ENCODE data around the gene LGI4. TPM values are rescaled to one million over a fixed set of nuclear protein-coding genes. Genes with fewer than 3 reads are reported as not detected.

The LGI4 gene
- total and polyA plus RNA-seq, 4 donors: 0.18 to 1.5 (median 1.1) TPM

DNA sequence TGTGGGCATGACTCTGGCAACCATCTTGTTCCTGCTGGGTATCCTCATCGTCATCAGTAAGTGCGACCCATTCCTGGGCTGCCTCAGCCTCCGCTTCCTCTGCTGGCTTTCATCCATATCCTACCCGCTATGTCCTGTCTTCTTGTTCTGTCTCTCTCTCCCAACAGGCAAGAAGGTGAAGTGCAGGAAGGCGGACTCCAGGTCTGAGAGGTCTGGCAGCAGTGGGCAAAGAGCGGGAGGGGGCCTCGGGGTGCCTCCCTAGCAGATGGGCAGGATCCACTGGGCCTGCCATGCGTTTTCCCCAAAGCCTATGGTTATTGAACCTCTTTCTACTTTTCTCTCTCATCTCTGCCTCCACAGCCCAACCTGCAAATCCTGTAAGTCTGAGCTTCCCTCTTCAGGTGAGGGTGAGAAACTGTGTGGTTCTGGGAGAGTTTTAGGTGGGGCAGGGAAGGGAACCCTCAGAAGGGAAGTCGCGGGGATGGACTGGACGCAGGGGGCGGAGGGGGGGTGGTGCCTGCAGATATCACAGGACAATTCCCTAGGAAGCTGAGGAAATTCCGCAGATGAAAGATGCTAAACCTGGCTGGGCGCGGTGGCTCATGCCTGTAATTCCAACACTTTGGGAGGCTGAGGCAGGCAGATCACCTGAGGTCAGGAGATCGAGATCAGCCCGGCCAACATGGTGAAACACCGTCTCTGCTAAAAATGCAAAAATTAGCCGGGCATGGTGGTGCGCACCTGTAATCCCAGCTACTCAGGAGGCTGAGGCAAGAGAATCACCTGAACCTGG, 16.6 kb upstream of the LGI4 start:
- no peak overlapping the region for H3K9ac ChIP-seq (ENCODE audit: low read depth in 1 of 2, low read length in 2 of 2)
- no peak overlapping the region for H3K27ac ChIP-seq (ENCODE audit: low read depth in 1 of 2, low read length in 2 of 2)
- TF ChIP-seq MAX (IDR thresholded peaks at IDR 0.05) (no peak), ZBTB33 (IDR thresholded peaks at IDR 0.05) (no peak), HNF4G (IDR thresholded peaks at IDR 0.05) (no peak), RAD21 (IDR thresholded peaks at IDR 0.05) (no peak), FOXA2 (IDR thresholded peaks at IDR 0.05) (no peak), HNF4A (conservative IDR thresholded peaks at IDR 0.05) (no peak), FOXA1 (IDR thresholded peaks at IDR 0.05) (no peak), CTCF (IDR thresholded peaks at IDR 0.05; ENCODE audit: low read depth, low read length, missing input control) (no peak), EGR1 (IDR thresholded peaks at IDR 0.05; ENCODE audit: low read depth in 2 of 2) (no peak), GABPA (IDR thresholded peaks at IDR 0.05 in 1 of 2, conservative IDR thresholded peaks at IDR 0.05 in 1 of 2) (no peak), SP1 (IDR thresholded peaks at IDR 0.05) (no peak), NR2F2 (IDR thresholded peaks at IDR 0.05) (no peak), JUND (IDR thresholded peaks at IDR 0.05) (no peak), RXRA (IDR thresholded peaks at IDR 0.05) (no peak), REST (IDR thresholded peaks at IDR 0.05) (no peak), YY1 (IDR thresholded peaks at IDR 0.05) (no peak), TAF1 (conservative IDR thresholded peaks at IDR 0.05) (no peak)
- TF ChIP-seq, protein P1, sequence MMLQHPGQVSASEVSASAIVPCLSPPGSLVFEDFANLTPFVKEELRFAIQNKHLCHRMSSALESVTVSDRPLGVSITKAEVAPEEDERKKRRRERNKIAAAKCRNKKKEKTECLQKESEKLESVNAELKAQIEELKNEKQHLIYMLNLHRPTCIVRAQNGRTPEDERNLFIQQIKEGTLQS (IDR thresholded peaks at IDR 0.05): no peak
- no peak for DNase-seq (ENCODE audit: low spot score)
- peaks cover 0 to 19% (median 6%) of the 10 kb centered on the region in 4 donors for H3K4me1 ChIP-seq (ENCODE audit: control insufficient read depth in 4 of 4, insufficient read depth in 4 of 4, low read length in 3 of 4)
- WGBS: 85% methylated on average over 20 of the region's 20 CpGs
- peaks cover 0 to 2% (median 0%) of the 10 kb centered on the region in 4 donors for H3K27me3 ChIP-seq (ENCODE audit: control insufficient read depth in 4 of 4, insufficient read depth in 4 of 4, low read length in 3 of 4)
- no peak overlapping the region for H3K4me3 ChIP-seq (ENCODE audit: low read depth in 1 of 3, low read length in 3 of 3)
- H3K36me3 ChIP-seq (ENCODE audit: control insufficient read depth in 4 of 4, insufficient read depth in 3 of 4, low read depth in 1 of 4, low read length in 3 of 4): no peaks in the 10 kb centered on the region
- no peaks in the 10 kb centered on the region for H3K9me3 ChIP-seq (ENCODE audit: control insufficient read depth in 4 of 4, low read length in 3 of 4)
